OCI-LY3 (cell line): ENCODE results near the gene INSYN2A.

ENCODE experiments used
- H2AFZ ChIP-seq: fragments of 200-600, 300-600 bp; shearing (Covaris generic); 2 replicates; pipeline ENCODE4 v1.6.0; 2014; ENCODE audit warnings: antibody characterized with exemption, low read depth, low read length
- H3K27ac ChIP-seq: fragments of 200-600, 300-600 bp; sonication (generic); 2 replicates; pipeline ENCODE4 v1.5.1; 2014; ENCODE audit warnings: mild to moderate bottlenecking, low read length, moderate library complexity, mixed read lengths
- H3K27me3 ChIP-seq: fragments of 200-600, 300-600 bp; sonication (generic); 2 replicates; pipeline ENCODE4 v1.6.1; 2014; ENCODE audit warnings: low read depth, low read length, mixed read lengths
- H3K36me3 ChIP-seq: fragments of 200-600, 300-600 bp; sonication (generic); replicated peaks from 2 replicates; pipeline ENCODE3; 2014; ENCODE audit warnings: low read depth, low read length, mixed read lengths
- H3K4me1 ChIP-seq: fragments of 300-600, 200-600 bp; sonication (generic); 2 replicates; pipeline ENCODE4 v1.6.1; 2014; ENCODE audit warnings: low read length, mixed read lengths
- H3K4me2 ChIP-seq: fragments of 200-600, 300-600 bp; sonication (generic); 2 replicates; pipeline ENCODE4 v1.6.1; 2014; ENCODE audit warnings: low read length, mixed read lengths
- H3K4me3 ChIP-seq: fragments of 300-600, 200-600 bp; sonication (generic); 2 replicates; pipeline ENCODE4 v1.5.1; 2014; ENCODE audit warnings: antibody characterized with exemption, mild to moderate bottlenecking, low read length, moderate library complexity
- H3K79me2 ChIP-seq: fragments of 300-600, 200-600 bp; shearing (Covaris generic); 2 replicates; pipeline ENCODE4 v1.6.1; 2014; ENCODE audit warnings: mild to moderate bottlenecking, low read length, mixed read lengths
- H3K9ac ChIP-seq: fragments of 300-600, 200-600 bp; shearing (Covaris generic); 2 replicates; pipeline ENCODE4 v1.6.0; 2014; ENCODE audit warnings: mild to moderate bottlenecking, low read length, moderate library complexity
- H3K9me3 ChIP-seq: fragments of 200-600, 300-600 bp; shearing (Covaris generic); 2 replicates; pipeline ENCODE4 v1.6.1; 2014; ENCODE audit warnings: low read length, mixed read lengths; ENCODE audit not compliant: insufficient read depth
- H4K20me1 ChIP-seq: fragments of 200-600, 300-600 bp; sonication (generic); 2 replicates; pipeline ENCODE4 v1.6.1; 2016; ENCODE audit warnings: low read length, mixed read lengths; ENCODE audit not compliant: insufficient read depth
- CTCF ChIP-seq: fragments of 200-600, 300-600 bp; sonication (generic); IDR thresholded peaks from 2 replicates; pipeline ENCODE4 v1.5.1; 2014; ENCODE audit warnings: antibody characterized with exemption, low read length, low read depth
- EZH2phosphoT487 ChIP-seq: fragments of 200-600 bp; shearing (Covaris generic); IDR thresholded peaks from 2 replicates; pipeline ENCODE4 v1.6.1; 2018; ENCODE audit warnings: antibody characterized with exemption, mixed run types, low read depth

INSYN2A gene

DNA sequence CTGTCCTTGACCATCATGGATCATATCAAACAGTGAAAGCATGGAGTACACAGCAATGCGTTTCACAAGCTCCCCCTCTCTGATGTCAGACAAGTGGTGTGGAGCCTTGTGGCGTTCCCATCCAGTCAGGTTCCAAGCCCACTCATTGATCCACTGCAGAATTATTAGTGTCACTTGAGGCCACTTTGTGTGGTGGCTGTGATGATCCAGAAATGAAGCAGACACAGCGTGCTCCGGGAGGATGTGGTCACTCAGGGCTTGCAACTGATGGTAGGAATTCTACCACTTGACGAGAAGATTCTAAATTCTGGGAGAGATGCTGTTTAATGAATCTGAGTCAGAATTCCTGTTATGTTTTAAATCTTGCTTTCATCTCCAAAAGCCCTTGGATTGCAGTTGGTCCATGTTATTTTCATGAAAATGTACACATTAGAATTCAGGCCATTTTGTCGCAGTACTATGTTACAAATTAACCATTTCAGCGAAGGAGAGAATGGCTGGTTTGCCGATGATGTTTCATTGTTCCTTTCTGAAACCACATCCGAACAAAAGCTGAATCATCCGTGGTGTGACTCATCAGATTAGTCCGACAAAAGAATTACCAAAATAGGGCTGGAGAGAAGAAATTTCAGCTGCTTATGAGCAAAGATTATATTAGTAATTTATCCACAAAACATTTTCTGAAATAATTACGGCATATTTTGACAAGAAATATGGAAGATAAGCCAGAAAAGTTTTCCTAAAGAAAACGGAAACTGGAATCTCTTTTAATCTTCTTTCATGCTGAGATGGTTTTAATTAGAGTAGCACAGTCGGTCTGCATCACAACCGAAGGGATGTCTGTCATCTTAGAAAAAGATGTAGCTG lies 48.1 kb downstream of the INSYN2A start:
- Histone ChIP-seq H3K9me3 (no peaks in the 10 kb centered on the region), H3K27ac (no peak overlapping the region), H3K79me2 (no peaks in the 10 kb centered on the region), H3K4me3 (no peak overlapping the region), H2AFZ (no peak overlapping the region), H3K4me2 (no peak overlapping the region), H3K9ac (no peak overlapping the region), H3K4me1 (no peaks in the 10 kb centered on the region), H3K36me3 (no peaks in the 10 kb centered on the region), H3K27me3 (no peaks in the 10 kb centered on the region), H4K20me1 (no peaks in the 10 kb centered on the region)
- TF ChIP-seq EZH2phosphoT487 (no peak), CTCF (no peak)

DNA sequence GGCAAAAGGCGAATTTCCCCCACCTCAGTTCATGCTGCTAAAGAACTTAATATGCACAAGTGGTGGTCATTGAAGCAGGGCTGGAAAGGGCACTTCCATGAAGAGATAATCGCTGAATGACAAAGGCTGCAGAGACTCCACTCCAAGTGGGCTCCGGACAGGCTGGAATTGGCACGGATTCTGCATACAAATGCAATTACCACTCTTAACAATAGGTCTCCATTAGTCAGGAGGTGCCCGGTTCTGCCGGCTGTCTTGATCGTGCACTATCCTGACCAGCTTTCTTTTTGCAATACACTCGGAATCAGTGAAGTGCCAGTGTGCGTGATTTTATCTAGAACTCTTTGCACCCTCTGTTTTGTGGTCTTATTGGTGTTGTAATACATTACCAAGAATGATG lies 49.7 kb downstream of the INSYN2A start:
- H3K27me3 ChIP-seq = no peaks in the 10 kb centered on the region
- H3K27ac ChIP-seq = no peak overlapping the region
- H2AFZ ChIP-seq = no peak overlapping the region
- no peak for TF ChIP-seq CTCF
- TF ChIP-seq EZH2phosphoT487 = no peak
- no peaks in the 10 kb centered on the region for H3K79me2 ChIP-seq
- H3K9me3 ChIP-seq = no peaks in the 10 kb centered on the region
- no peaks in the 10 kb centered on the region for H3K36me3 ChIP-seq
- H3K4me2 ChIP-seq = no peak overlapping the region
- no peaks in the 10 kb centered on the region for H3K4me1 ChIP-seq
- no peak overlapping the region for H3K4me3 ChIP-seq
- no peak overlapping the region for H3K9ac ChIP-seq
- H4K20me1 ChIP-seq = no peaks in the 10 kb centered on the region
